Chondrocyte (in vitro differentiated cells): Measurements from ENCODE around the gene SPINK1. TPM values are rescaled to one million over a fixed set of nuclear protein-coding genes. Genes with fewer than 3 reads are reported as not detected.
"Not testable (repeated sequence)": the region's sequence is repeated elsewhere in the genome, so short reads cannot be mapped to it uniquely, and the experiment has no call there.

Experiments used
- DNase-seq: peaks from one replicate; pipeline ENCODE4 v3.0.0; 2021; ENCODE audit warnings: mixed read lengths, low spot score
- H3K27ac Mint-ChIP-seq: one replicate; pipeline ENCODE4 v1.8.0; 2021; ENCODE audit warnings: mild to moderate bottlenecking, moderate library complexity, mixed read lengths; ENCODE audit not compliant: unreplicated experiment
- H3K27me3 Mint-ChIP-seq: 2 replicates; pipeline ENCODE4 v1.8.0; 2021; ENCODE audit warnings: low read depth, mixed read lengths
- H3K36me3 Mint-ChIP-seq: 2 replicates; pipeline ENCODE4 v1.8.0; 2021; ENCODE audit warnings: low read depth, mixed read lengths
- H3K4me1 Mint-ChIP-seq: 2 replicates; pipeline ENCODE4 v1.8.0; 2021; ENCODE audit warnings: low read depth, mild to moderate bottlenecking, mixed read lengths
- H3K4me3 Mint-ChIP-seq: one replicate; pipeline ENCODE4 v1.8.0; 2021; ENCODE audit warnings: mild to moderate bottlenecking, moderate library complexity, mixed read lengths; ENCODE audit not compliant: unreplicated experiment
- H3K9me3 Mint-ChIP-seq: 2 replicates; pipeline ENCODE4 v1.8.0; 2021; ENCODE audit warnings: low read depth, mixed read lengths
- total RNA-seq: library from RNA; stranded (reverse); gene quantifications from 3 replicates; pipeline ENCODE4 v1.2.1, GENCODE V29; 2021
- TF ChIP-seq, protein P1 (sequence below): fragments of 200-600 bp; sonication (generic); IDR thresholded peaks from 2 replicates; pipeline ENCODE4 v1.5.0; 2021; ENCODE audit warnings: antibody characterized with exemption, mild to moderate bottlenecking, moderate library complexity

Gene SPINK1
- total RNA-seq, 1 donor from 2014 or later = not detected

DNA sequence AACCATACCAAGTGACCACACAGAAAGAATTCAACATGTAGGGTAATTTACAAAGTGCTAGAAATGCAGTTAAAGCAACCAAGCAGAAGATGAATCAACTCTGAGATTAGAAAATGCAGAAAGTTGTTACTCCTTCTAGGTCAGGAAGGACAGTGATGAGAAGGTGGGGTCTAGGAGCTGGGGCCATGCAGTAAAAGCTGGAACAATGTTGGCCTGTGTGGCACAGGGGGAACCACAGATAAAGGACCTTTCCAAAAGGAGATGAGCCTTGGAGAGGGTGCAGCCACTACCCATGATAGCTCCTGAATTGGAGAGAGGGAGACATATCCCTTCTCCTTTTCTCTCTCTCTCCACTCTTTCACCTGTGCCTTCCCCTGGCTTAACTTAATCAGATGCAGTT is 44.7 kb upstream of the SPINK1 start:
- no peak overlapping the region for H3K27ac Mint-ChIP-seq
- TF ChIP-seq, protein P1, sequence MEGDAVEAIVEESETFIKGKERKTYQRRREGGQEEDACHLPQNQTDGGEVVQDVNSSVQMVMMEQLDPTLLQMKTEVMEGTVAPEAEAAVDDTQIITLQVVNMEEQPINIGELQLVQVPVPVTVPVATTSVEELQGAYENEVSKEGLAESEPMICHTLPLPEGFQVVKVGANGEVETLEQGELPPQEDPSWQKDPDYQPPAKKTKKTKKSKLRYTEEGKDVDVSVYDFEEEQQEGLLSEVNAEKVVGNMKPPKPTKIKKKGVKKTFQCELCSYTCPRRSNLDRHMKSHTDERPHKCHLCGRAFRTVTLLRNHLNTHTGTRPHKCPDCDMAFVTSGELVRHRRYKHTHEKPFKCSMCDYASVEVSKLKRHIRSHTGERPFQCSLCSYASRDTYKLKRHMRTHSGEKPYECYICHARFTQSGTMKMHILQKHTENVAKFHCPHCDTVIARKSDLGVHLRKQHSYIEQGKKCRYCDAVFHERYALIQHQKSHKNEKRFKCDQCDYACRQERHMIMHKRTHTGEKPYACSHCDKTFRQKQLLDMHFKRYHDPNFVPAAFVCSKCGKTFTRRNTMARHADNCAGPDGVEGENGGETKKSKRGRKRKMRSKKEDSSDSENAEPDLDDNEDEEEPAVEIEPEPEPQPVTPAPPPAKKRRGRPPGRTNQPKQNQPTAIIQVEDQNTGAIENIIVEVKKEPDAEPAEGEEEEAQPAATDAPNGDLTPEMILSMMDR = no peak
- no peaks in the 10 kb centered on the region for H3K9me3 Mint-ChIP-seq
- no peak for DNase-seq
- peaks cover 7% of the 10 kb centered on the region for H3K4me1 Mint-ChIP-seq
- H3K36me3 Mint-ChIP-seq = peaks cover 13% of the 10 kb centered on the region
- no peak overlapping the region for H3K4me3 Mint-ChIP-seq
- peaks cover 90% of the 10 kb centered on the region for H3K27me3 Mint-ChIP-seq

- Mint-ChIP-seq H3K9me3 (no peaks in the 10 kb centered on the region), H3K4me3 (no peak overlapping the region), H3K36me3 (peaks cover 14% of the 10 kb centered on the region), H3K27me3 (peaks cover 89% of the 10 kb centered on the region), H3K27ac (no peak overlapping the region), H3K4me1 (peaks cover 7% of the 10 kb centered on the region)
- TF ChIP-seq, protein P1 = no peak
- DNase-seq = no peak
Measured at GRCh38 chr5:147874910-147875367, 43.5 kb upstream of the SPINK1 start.

- H3K9me3 Mint-ChIP-seq, H3K4me1 Mint-ChIP-seq, H3K4me3 Mint-ChIP-seq, H3K27ac Mint-ChIP-seq, DNase-seq: not testable (repeated sequence)
- H3K36me3 Mint-ChIP-seq = peaks cover 14% of the 10 kb centered on the region
- peaks cover 90% of the 10 kb centered on the region for H3K27me3 Mint-ChIP-seq
Measured at GRCh38 chr5:147874118-147874875, 42.8 kb upstream of the SPINK1 start.

- Mint-ChIP-seq H3K27me3 (peaks cover 89% of the 10 kb centered on the region), H3K36me3 (peaks cover 14% of the 10 kb centered on the region)
- H3K27ac Mint-ChIP-seq, H3K4me1 Mint-ChIP-seq, H3K4me3 Mint-ChIP-seq, H3K9me3 Mint-ChIP-seq, DNase-seq: not testable (repeated sequence)
Measured at GRCh38 chr5:147872744-147873435, 41.4 kb upstream of the SPINK1 start.

DNA sequence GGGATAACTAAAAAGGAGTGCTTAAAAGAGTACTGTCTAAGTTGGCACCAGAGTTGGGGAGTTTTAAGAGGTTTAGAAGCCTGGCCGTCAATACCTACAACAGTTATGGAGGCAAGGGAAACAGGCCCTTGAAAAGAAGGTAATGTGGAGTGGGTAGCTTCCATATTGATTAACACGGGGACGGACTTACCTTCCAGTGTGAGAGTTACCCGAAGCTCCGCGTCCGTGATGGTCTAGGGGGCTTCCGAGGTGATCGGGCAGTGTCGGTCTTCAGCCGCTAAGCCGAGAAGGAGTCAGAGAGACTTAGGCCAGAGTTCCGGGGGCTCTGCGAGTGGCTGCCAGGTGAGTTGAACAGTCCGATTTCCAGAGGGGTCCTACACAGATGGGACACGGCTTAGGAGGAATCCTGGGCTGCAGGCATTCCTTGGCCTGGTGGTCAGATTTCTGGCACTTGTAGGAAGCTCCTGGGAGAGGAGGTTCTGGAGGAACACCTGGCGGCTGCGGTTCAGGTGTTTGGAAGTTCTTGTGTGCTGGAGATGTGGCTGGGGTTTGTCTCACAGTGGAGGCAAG is 40.6 kb upstream of the SPINK1 start:
- not testable (repeated sequence) for H3K9me3 Mint-ChIP-seq, H3K27ac Mint-ChIP-seq, H3K4me3 Mint-ChIP-seq, H3K4me1 Mint-ChIP-seq, DNase-seq
- Mint-ChIP-seq H3K27me3 (peaks cover 87% of the 10 kb centered on the region), H3K36me3 (peaks cover 14% of the 10 kb centered on the region)

DNA sequence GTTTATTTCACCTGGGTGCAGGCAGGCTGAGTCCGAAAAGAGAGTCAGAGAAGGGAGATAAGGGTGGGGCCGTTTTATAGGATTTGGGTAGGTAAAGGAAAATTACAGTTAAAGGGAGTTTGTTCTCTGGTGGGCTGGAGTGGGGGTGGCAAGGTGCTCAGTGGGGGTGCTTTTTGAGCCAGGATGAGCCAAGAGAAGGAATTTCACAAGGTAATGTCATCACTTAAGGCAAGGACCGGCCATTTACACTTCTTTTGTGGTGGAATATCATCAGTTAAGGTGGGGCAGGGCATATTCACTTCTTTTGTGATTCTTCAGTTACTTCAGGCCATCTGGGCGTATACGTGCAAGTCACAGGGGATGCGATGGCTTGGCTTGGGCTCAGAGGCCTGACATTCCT is 38.4 kb upstream of the SPINK1 start:
- H3K4me1 Mint-ChIP-seq, H3K27ac Mint-ChIP-seq, H3K9me3 Mint-ChIP-seq, H3K4me3 Mint-ChIP-seq, DNase-seq: not testable (repeated sequence)
- Mint-ChIP-seq H3K27me3 (peaks cover 69% of the 10 kb centered on the region), H3K36me3 (peaks cover 13% of the 10 kb centered on the region)

DNA sequence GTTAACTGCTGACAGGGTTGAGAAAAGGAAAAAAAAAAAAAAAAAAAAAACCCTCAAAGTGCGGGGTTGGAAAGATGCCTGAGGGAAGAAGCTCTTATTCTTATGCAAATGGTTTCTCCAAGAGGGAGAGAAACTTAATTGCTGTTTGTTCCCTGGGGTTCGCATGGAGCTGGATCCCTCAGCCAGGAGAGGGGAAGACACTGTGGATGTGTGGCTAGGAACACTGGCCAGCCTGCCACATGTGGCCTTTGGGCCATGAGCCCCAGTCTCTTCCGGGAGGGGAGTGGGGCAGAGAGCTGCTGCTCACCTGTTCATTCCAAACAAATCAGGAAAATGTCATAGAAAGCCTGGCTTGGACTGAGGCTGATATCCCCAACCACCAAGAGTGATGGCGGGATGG is 37.6 kb upstream of the SPINK1 start:
- peaks cover 64% of the 10 kb centered on the region for H3K27me3 Mint-ChIP-seq
- H3K9me3 Mint-ChIP-seq = no peaks in the 10 kb centered on the region

More for the DNA sequence above, 37.6 kb upstream of the SPINK1 start:
- TF ChIP-seq, protein P1 = no peak
- no peak for DNase-seq
- peaks cover 8% of the 10 kb centered on the region for H3K36me3 Mint-ChIP-seq
- H3K4me1 Mint-ChIP-seq = peaks cover 7% of the 10 kb centered on the region
- no peak overlapping the region for H3K4me3 Mint-ChIP-seq
- no peak overlapping the region for H3K27ac Mint-ChIP-seq
